NCI-H1436 (cell line): ENCODE results near the gene KCNC3.
A peak's percentile ranks its signal among the peaks of the same experiment; 100 is the strongest.

Experiments used
- DNase-seq: peaks from one replicate; lab custom pipeline; 2025; lab: John Stamatoyannopoulos, UW

Gene KCNC3

GRCh38 chr19:50275577-50276368 is 53.4 kb downstream of the KCNC3 start:
- DNase-seq, result no peak

GRCh38 chr19:50273821-50274220 is 55.4 kb downstream of the KCNC3 start:
- DNase-seq, result no peak

- no peak for DNase-seq
Observed at GRCh38 chr19:50272263-50272897, 56.8 kb downstream of the KCNC3 start.

- no peak for DNase-seq
Observed at GRCh38 chr19:50269653-50270052, 59.5 kb downstream of the KCNC3 start.

GRCh38 chr19:50268501-50268900 is 60.7 kb downstream of the KCNC3 start:
- DNase-seq, result no peak

- no peak for DNase-seq
Observed at GRCh38 chr19:50268041-50268440, 61.1 kb downstream of the KCNC3 start.

GRCh38 chr19:50266896-50267295 is 62.3 kb downstream of the KCNC3 start:
- DNase-seq, result peak; percentile 6

GRCh38 chr19:50266041-50266440 is 63.1 kb downstream of the KCNC3 start:
- no peak for DNase-seq

GRCh38 chr19:50264483-50265186 is 64.5 kb downstream of the KCNC3 start:
- no peak for DNase-seq

GRCh38 chr19:50263176-50263575 is 66.0 kb downstream of the KCNC3 start:
- no peak for DNase-seq
